Activated B cell treated with CpG ODN at 0.5 μM for 24 hours (primary cell): Measurements from ENCODE around the gene LATS1. TPM values are rescaled to one million over a fixed set of nuclear protein-coding genes. Genes with fewer than 3 reads are reported as not detected.

Experiments
- ATAC-seq: fragments of 200-7000 bp; cut with Tn5 transposase; one replicate; pipeline ENCODE4 v1.10.0; 2021; ENCODE audit warnings: low read depth, mild to moderate bottlenecking, moderate library complexity
- CTCF ChIA-PET: fragments of 350-600 bp; sonication (Branson Sonifier 250); formaldehyde crosslinking; loops from one replicate; lab custom pipeline; 2021; ENCODE audit warnings: antibody characterized with exemption; lab: Charles Lee
- POLR2A ChIA-PET: fragments of 350-600 bp; sonication (Branson Sonifier 250); formaldehyde crosslinking; loops from one replicate; lab custom pipeline; 2021; ENCODE audit warnings: antibody characterized with exemption; lab: Charles Lee
- DNase-seq: peaks from one replicate; pipeline ENCODE4 v3.0.0; 2022
- H3K27ac Mint-ChIP-seq: one replicate; pipeline ENCODE4 v1.8.0; 2020; ENCODE audit warnings: mixed read lengths
- H3K27me3 Mint-ChIP-seq: one replicate; pipeline ENCODE4 v1.8.0; 2021; ENCODE audit warnings: mixed read lengths
- H3K36me3 Mint-ChIP-seq: one replicate; pipeline ENCODE4 v1.8.0; 2021; ENCODE audit warnings: low read depth, mixed read lengths
- H3K4me1 Mint-ChIP-seq: one replicate; pipeline ENCODE4 v1.8.0; 2021; ENCODE audit warnings: mixed read lengths
- H3K4me3 Mint-ChIP-seq: one replicate; pipeline ENCODE4 v1.8.0; 2020; ENCODE audit warnings: mild to moderate bottlenecking, mixed read lengths
- H3K9me3 Mint-ChIP-seq: one replicate; pipeline ENCODE4 v1.8.0; 2020; ENCODE audit warnings: mixed read lengths
- intact Hi-C: fragments of 100-400 bp; cut with micrococcal nuclease; formaldehyde crosslinking; loops from one replicate; pipeline ENCODE4 v1.15.1; 2024
- total RNA-seq: library from RNA; stranded (reverse); gene quantifications from 2 replicates; pipeline ENCODE4 v1.2.3, GENCODE V29; 2022
- TF ChIP-seq, protein P1 (sequence below): fragments of 200-600 bp; IDR thresholded peaks from one replicate; pipeline ENCODE4 v1.8.0; 2022; ENCODE audit warnings: antibody characterized with exemption, mild to moderate bottlenecking

LATS1 gene
- total RNA-seq, 1 donor from 2014 or later, result 42.0 TPM

DNA sequence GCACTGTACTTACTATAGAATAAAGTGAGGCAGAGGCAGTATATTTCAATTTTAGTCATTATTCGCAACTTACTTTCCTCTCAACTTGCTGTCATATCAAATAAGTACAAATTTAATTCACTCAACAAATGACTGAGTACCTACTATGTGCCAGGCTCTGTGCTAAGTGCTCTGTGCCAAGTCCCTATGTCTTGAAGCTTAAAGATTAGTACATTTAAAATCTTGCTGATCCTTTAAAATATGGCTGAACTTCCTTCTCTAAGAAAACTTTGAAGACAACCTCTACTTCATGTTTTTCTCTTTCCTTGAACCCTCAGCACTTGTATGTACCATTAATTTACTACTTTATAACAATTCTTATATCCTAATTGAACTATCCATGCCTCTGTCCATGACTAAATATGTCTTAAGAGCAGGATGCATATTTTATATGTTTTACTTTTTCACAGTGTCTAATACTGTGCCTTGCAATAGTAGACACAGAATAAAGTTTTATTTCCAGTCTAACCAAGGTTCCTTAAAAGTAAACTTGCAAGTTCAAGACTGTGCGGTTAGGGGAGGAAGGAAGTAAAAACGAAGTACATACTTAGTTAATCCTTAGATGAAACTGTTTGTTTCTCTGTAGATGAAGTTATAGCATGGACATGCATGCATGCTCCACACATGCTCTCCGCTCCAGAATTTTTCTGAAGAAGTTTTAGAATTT, 10.0 kb upstream of the LATS1 start:
- Mint-ChIP-seq H3K4me1 (peaks cover 15% of the 10 kb centered on the region), H3K4me3 (no peak overlapping the region), H3K27me3 (no peaks in the 10 kb centered on the region), H3K36me3 (peaks cover 69% of the 10 kb centered on the region), H3K27ac (no peak overlapping the region), H3K9me3 (no peaks in the 10 kb centered on the region)
- TF ChIP-seq, protein P1, sequence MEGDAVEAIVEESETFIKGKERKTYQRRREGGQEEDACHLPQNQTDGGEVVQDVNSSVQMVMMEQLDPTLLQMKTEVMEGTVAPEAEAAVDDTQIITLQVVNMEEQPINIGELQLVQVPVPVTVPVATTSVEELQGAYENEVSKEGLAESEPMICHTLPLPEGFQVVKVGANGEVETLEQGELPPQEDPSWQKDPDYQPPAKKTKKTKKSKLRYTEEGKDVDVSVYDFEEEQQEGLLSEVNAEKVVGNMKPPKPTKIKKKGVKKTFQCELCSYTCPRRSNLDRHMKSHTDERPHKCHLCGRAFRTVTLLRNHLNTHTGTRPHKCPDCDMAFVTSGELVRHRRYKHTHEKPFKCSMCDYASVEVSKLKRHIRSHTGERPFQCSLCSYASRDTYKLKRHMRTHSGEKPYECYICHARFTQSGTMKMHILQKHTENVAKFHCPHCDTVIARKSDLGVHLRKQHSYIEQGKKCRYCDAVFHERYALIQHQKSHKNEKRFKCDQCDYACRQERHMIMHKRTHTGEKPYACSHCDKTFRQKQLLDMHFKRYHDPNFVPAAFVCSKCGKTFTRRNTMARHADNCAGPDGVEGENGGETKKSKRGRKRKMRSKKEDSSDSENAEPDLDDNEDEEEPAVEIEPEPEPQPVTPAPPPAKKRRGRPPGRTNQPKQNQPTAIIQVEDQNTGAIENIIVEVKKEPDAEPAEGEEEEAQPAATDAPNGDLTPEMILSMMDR, result no peak
- intact Hi-C loops, result loop anchor here (10.0 kb wide), 1 partner anchor 197 kb away; the partner anchor contains the start of gene RAET1G
- no peak for DNase-seq
- POLR2A ChIA-PET, result interaction anchor here (0.5 kb wide), 1 partner anchor 111 kb away, joined by 3 read pairs; no protein-coding TSS in a partner anchor
- ATAC-seq, result no peak
- CTCF ChIA-PET, result no interaction called here

DNA sequence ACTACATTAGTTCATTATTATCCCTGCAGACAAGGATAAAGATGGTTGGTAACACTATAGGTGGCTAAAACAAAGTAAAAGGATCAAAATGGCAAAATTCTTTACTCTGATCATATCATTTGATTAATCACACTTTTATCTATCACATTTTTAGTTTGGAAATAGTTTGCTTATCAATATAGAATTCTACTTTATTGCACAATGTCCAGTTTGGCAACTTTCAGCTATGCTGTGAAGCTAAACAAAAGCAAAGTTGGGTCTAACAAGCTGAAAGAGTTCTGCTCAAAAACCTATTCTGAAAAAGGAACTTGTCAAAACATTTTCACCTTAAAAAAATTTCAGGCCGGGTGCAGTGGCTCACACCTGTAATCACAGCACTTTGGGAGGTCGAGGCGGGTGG, 7.9 kb upstream of the LATS1 start:
- Mint-ChIP-seq H3K4me1 (peaks cover 15% of the 10 kb centered on the region), H3K27ac (no peak overlapping the region), H3K9me3 (no peaks in the 10 kb centered on the region), H3K27me3 (no peaks in the 10 kb centered on the region), H3K36me3 (peaks cover 55% of the 10 kb centered on the region), H3K4me3 (no peak overlapping the region)
- ATAC-seq, result no peak
- CTCF ChIA-PET, result no interaction called here
- POLR2A ChIA-PET, result interaction anchor here (0.7 kb wide), 1 partner anchor 94 kb away, joined by 4 read pairs; no protein-coding TSS in a partner anchor
- TF ChIP-seq, protein P1, result no peak
- DNase-seq, result no peak
- intact Hi-C loops, result loop anchor here (10.0 kb wide), 1 partner anchor 199 kb away; the partner anchor contains the start of gene RAET1G

DNA sequence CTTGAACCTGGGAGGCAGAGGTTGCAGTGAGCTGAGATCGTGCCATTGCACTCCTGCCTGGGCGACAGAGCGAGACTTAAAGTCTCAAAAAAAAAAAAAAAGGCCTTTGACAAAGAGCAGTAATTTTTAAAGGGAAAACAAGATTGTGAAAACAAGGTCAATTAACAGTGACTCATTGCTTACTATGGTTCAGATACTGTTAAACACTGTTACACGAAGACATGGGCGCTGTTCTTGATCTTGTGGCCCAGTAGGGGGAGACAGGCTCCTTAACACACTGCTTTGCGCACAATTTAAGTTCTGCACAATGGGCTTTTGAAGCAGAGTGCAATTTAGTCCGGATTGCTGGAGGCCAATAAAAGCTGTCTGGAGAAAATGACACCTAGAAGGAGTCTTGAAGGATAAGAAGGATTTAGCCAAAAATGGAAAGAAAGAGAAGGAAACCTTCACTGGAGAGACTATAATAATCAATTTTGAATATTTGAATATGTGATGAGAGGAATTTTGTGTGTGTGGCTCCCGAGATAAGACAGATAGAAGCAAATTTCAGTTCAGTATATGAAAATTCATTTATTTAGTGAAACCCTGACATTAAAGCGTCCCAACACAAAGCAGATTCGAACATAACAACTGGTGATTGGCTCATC, 6.0 kb upstream of the LATS1 start:
- DNase-seq (no peak), ATAC-seq (peak; percentile 91)
- CTCF ChIA-PET, result interaction anchor here (1.2 kb wide), 1 partner anchor 174 kb away, joined by 3 read pairs; no protein-coding TSS in a partner anchor

DNA sequence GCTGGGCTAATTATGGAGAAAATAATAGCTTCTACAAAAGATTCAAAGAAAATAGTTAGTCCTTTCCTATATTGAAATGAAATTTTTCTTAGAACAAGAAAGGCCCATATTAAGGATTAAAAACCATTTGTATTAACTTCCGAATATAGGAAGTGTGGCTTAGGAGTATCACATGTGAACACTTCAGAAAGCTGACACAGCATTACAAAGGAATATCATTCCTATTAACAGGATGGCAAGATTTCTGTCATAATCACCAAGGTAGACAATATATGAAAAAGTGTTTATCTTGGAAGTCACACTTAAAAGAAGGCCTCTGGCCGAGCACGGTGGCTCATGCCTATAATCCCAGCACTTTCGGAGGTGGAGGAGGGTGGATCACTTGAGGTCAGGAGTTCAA, 5.4 kb upstream of the LATS1 start:
- H3K4me1 Mint-ChIP-seq, result peaks cover 9% of the 10 kb centered on the region

More for the DNA sequence above, 6.0 kb upstream of the LATS1 start:
- peaks cover 39% of the 10 kb centered on the region for H3K36me3 Mint-ChIP-seq
- peaks cover 15% of the 10 kb centered on the region for H3K4me1 Mint-ChIP-seq
- no peaks in the 10 kb centered on the region for H3K9me3 Mint-ChIP-seq
- H3K4me3 Mint-ChIP-seq, result no peak overlapping the region
- no peaks in the 10 kb centered on the region for H3K27me3 Mint-ChIP-seq
- peak overlapping the region; percentile 65 for H3K27ac Mint-ChIP-seq
- TF ChIP-seq, protein P1, result peak; percentile 48
- intact Hi-C loops, result loop anchor here (1.0 to 10.0 kb wide), 3 partner anchors 140 to 293 kb away; partner anchors contain the start of genes LRP11 and RAET1G
- POLR2A ChIA-PET, result interaction anchor here (0.6 kb wide), 2 partner anchors 41 to 257 kb away, joined by 3 to 4 read pairs; no protein-coding TSS in a partner anchor

More for the DNA sequence above, 5.4 kb upstream of the LATS1 start:
- peaks cover 35% of the 10 kb centered on the region for H3K36me3 Mint-ChIP-seq
- no peak overlapping the region for H3K27ac Mint-ChIP-seq
- no peaks in the 10 kb centered on the region for H3K27me3 Mint-ChIP-seq
- DNase-seq (no peak), ATAC-seq (no peak)
- intact Hi-C loops, result loop anchor here (5.0 to 10.0 kb wide), 2 partner anchors 202 to 294 kb away; partner anchors contain the start of gene RAET1G
- no peak overlapping the region for H3K4me3 Mint-ChIP-seq
- TF ChIP-seq, protein P1, result no peak
- H3K9me3 Mint-ChIP-seq, result no peaks in the 10 kb centered on the region
- ChIA-PET POLR2A (interaction anchor here (0.6 kb wide), 2 partner anchors 40 to 256 kb away, joined by 3 to 4 read pairs; no protein-coding TSS in a partner anchor), CTCF (interaction anchor here (1.2 kb wide), 1 partner anchor 173 kb away, joined by 3 read pairs; no protein-coding TSS in a partner anchor)
